NK-92 treated with Interleukin-12 subunit alpha and Interleukin-12 subunit beta, amount 100 ng/mL, for 24 hours (cell line): ENCODE data around the gene AWAT1.
"Not testable (repeated sequence)": the region's sequence is repeated elsewhere in the genome, so short reads cannot be mapped to it uniquely, and the experiment has no call there.

Experiments used
- DNase-seq: peaks from one replicate; lab custom pipeline; 2025; lab: John Stamatoyannopoulos, UW

AWAT1 gene

DNA sequence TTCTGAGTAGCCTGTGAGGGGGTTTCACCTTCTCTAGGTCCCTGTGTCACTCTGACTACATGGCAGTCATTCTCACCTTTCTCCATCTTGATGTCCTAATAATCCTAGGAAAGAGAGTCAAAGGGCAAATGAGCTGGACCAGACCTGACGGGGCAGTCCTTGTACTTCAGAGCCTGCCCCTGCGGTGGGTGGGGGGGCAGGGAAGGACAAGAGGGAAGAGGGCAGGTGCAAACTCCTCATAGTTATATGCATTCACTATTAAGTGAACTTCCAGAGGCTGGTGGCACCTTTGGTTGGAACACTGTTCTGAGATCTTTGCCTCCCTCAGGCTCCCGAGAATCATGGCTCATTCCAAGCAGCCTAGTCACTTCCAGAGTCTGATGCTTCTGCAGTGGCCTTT, at the start of gene AWAT1:
AWAT1 (plus strand) TSS at position 301 of the 400 bp plus-strand sequence; CDS start at position 342, 41 bp downstream.
- DNase-seq = no peak

GRCh38 chrX:70190225-70190624, 44.2 kb upstream of the AWAT1 start:
- no peak for DNase-seq

- peak; percentile 4 for DNase-seq
Observed at GRCh38 chrX:70196961-70197720, 37.3 kb upstream of the AWAT1 start.

DNA sequence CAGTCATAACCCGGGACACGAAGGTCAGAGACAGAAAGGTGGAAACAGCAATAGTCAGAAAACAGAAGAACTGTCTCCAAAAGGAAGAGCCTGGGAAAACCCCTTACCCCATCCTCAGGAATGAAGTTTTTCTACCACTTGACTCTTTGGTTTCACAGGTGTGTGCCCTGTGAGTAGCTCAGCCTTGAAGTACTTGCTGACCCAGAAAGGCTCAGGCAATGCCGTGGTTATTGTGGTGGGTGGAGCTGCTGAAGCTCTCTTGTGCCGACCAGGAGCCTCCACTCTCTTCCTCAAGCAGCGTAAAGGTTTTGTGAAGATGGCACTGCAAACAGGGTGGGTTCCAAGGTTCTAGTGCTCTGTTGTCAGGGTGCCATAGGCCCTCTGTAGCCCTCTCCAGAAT, 32.7 kb upstream of the AWAT1 start:
- no peak for DNase-seq

DNA sequence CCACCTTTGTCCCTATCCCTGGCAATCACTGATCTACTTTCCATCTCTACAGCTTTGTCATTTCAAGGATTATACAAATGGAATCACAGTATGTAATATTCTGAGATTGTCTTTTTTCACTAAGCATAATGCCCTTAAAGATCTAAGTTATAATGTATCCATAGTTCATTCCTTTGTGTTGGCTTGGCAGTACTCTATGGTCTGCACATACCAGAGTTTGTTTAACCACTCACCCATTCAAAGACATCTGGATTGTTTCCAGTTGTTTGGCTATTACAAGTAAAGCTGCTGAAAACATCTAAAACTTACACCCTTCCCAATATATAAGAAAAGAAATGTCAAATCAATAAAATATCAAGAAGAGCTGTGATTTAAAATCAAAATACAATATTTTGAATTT, 26.0 kb upstream of the AWAT1 start:
- DNase-seq = no peak

DNA sequence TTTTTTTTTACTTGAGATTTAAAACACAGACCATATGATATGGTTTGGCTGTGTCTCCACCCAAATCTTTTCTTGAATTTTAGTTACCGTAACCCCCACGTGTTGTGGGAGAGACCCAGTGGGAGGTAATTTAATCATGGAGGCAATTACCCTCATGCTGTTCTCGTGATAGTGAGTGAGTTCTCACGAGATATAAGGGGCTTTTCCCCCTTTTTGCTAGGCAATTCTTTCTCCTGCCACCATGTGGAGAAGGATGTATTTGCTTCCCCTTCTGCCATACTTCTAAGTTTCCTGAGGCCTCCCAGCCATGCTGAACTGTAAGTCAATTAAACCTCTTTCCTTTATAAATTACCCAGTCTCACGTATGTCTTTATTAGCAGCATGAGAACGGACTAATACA, 24.9 kb upstream of the AWAT1 start:
- not testable (repeated sequence) for DNase-seq

DNA sequence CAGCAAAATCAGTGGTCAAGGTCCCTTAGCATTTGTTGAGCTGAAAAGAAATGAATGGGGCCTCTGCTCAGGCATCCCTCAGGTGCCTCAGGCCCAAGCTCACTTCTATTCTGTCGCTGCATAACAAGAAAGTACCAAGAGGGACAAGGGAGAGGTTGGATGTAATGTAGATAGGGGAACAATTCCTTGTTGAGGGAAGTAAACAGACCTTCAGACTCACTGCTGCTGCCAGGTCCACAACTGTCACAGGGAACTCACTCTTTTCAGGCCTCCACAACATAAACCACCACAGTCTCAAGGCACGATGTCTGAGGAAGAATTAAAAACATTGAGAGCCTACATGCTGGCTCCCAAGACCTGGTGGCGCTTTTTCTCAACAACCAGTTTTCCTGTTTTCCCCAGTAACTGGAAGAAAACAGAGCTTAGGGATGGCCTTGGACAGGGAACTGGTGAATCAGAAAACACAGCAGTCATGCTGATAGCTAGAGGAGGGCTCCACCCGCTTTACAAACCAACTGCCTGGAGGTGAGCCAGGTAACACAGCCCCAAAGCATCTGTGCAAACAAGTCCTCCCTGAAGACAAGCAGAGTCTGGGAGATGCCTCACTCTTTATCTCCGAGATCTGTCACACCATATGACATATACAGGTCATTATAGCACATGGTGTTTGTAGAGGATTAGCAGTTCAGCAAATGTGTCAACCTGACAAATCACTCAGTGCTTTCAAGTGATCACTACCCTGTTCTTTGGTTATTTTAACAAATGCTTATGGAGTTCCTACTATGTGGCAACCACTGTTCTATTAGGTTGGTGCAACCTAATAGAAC, 14.3 kb upstream of the AWAT1 start:
- DNase-seq = no peak

DNA sequence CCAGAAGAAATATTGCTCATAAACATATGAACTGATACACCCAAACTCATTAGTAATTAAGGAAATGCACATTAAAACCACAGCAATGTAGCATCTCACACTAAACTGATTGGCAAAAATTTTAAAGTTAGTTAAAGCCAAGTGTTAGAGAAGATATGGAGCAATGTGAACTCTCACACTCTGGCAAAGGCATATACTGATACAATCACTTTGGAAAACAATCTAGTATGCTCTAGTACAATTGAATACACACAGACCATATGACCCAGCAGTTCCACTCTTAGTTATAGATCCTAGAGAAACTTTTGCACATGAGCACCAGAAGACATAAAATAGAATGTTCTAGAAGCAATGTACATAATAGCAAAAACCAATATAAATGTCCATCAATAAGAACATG, 8.4 kb upstream of the AWAT1 start:
- DNase-seq = no peak

DNA sequence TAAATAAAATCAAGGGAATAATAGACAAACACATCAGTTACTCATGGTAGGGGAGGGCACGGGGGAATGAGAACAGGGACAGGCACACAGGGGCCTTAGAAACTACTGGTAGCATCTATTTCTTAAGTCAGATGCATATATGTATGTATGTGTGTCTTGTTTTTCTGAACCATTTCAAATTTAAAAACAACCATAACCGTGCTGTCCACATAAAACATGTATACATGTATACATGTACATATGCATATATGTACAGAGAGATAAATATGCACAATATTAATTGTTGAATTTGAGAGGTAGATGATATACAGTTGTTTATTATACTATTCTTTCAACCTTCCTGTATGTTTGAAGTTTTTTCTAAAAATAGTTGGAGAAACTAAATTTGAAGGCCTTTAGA, 7.8 kb upstream of the AWAT1 start:
- DNase-seq = no peak

GRCh38 chrX:70231666-70232065, 2.8 kb upstream of the AWAT1 start:
- no peak for DNase-seq

GRCh38 chrX:70240751-70241150, 6.3 kb downstream of the AWAT1 start:
- DNase-seq = no peak

GRCh38 chrX:70241501-70241900, 7.0 kb downstream of the AWAT1 start:
- DNase-seq = no peak

- not testable (repeated sequence) for DNase-seq
Observed at GRCh38 chrX:70243601-70244000, 9.1 kb downstream of the AWAT1 start.

DNA sequence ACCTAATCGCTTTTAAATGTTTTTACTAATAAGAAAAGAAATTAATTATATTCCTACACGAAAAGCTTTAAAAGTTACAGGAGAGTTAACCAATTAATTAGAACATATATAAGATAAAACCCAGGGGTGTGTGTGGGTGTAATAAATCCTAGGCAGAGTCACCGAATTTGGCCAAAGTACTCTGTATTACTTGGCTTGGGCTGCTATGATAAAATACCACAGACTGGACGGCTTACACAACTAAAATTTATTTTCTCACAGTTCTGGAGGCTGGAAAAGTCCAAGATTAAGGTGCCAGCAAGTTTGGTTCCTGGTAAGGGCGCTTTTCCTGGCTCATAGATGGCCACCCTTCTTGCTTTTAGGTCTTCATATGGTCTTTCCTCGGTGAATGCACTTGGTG, 10.4 kb downstream of the AWAT1 start:
- DNase-seq = no peak

DNA sequence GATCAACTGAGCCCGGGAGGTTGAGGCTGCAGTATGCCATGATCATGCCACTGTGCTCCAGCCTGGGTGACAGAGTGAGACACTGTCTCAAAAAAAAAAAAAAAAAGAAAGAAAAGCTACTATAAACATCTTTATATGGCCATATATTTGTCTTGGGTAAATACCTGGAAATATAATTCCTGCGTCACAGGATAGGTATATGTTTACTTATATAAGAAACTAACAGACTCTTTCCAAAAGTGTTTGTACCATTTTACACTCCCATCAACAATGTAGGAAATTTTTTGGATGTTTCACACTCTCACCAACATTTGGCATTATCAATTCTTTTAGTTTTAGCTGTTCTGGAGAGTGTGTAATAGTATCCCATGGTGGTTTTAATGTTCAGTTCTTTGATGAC, 12.8 kb downstream of the AWAT1 start:
- DNase-seq = no peak

DNA sequence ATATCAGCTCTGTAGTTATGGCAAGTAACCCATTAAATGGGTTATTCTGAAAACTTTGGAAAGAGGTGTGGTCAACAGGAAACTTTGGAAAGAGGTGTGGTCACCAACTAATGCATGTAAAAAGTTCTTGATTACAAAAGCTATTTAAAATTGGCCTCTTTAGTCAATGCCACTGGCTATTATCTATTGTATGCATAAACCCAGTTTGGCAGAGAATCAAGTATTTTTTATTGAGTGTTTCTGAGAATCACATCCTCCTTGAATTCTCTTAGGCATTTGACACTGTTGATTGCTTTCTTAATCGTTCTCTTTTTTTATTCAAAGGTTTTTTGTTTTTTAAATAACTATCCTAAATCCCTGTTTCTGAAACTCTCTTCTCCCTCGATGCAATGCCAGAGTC, 18.0 kb downstream of the AWAT1 start:
- no peak for DNase-seq

- no peak for DNase-seq
Observed at GRCh38 chrX:70253377-70254062, 19.1 kb downstream of the AWAT1 start.

- no peak for DNase-seq
Observed at GRCh38 chrX:70254063-70254400, 19.6 kb downstream of the AWAT1 start.

GRCh38 chrX:70254909-70255308, 20.5 kb downstream of the AWAT1 start:
- DNase-seq = no peak

DNA sequence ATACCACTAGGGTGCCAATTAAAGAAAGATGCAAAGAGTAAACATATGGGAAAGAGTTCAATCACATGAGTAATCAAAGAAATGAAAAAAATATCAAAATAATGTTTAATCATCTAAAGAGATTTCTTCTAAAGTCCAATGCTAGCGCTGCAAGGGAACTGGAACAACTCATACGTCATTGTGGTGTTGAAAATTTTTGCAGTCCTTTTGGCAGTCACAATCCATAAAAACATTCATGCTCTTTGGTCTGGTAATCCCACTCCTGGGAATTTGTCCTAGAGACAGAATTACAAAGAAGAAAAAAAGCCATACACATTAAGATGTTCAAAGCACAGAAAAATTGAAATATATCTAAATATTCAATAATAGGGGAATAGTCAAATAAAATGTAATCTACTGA, 21.0 kb downstream of the AWAT1 start:
- no peak for DNase-seq

- DNase-seq = no peak
Observed at GRCh38 chrX:70257423-70258288, 23.2 kb downstream of the AWAT1 start.

DNA sequence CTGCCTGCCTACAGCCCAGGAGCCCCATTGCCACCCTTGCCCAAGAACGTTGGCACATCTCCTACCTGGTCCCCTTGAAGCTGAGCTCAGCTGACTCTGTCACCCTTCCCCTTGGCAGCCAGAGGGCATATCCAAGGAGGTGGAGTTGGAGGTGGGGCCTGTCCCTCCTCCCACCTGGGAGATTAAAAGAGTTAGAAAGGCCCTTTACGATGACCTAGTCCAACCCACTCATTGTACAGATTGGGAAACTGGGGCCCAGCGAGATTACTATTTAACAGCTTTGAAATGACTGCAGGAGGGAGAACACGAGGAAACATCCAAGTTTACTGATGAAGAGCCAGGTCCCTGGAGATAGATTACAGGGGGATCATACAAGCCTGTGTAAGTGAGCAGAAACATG, 25.6 kb downstream of the AWAT1 start, which contains the start of gene P2RY4:
P2RY4 (minus strand) TSS at position 101 of the 400 bp plus-strand sequence. CDS start 580 bp downstream, outside the sequence.
- DNase-seq = no peak
